Forelimb muscle (tissue), 1 donor: ENCODE data around the gene KCNJ15. TPM values are rescaled to one million over a fixed set of nuclear protein-coding genes. Genes with fewer than 3 reads are reported as not detected.
"Not testable (repeated sequence)": the region's sequence is repeated elsewhere in the genome, so short reads cannot be mapped to it uniquely, and the experiment has no call there.

ENCODE experiments used
- DNase-seq: peaks from one replicate; pipeline ENCODE4 v3.0.0-alpha.2; 2013; ENCODE audit warnings: low read depth
- polyA plus RNA-seq: library from polyadenylated mRNA; unstranded; fragments of 120-200 nt; gene quantifications from one replicate; pipeline ENCODE4 v1.2.1, GENCODE V29; 2013; ENCODE audit not compliant: insufficient read length

The KCNJ15 gene
- 0.16 TPM for polyA plus RNA-seq

DNA sequence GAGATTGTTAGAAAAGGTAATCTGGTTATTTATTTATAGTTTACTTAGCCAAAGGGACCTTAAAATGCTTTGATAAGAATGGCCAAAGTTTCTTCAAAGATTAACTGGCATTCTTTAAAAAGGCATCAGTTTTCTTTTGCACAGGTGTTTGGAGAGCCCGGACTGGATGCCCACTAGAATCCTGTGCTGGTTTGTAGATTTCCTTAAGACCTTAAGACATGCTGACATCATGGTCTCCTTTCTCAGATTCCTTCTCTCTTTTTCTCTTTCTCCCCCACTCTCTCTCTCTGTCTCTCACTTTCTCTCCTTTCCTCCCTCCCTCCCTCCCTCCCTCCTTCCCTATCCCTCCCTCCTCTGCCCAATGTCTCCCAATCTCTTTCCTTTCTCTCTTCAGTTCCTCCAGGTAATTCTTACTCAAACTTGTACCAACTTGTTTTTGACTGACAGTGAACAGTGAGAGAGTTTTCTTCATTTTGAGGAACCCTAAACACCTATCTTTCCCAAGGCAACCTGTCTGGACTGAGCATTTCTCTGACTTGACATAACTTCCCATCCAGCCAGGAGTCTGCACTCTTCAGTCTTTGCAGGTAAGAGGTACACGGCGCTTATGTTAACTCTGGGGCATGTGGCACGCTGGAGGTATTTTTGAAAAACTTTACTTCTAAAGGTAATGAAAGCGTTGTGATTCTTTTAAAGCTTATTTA, at the start of gene KCNJ15:
Gene KCNJ15 (plus strand): TSS at position 393 of the 704 bp plus-strand sequence. CDS start 42,271 bp downstream, outside the sequence.
- no peak for DNase-seq

DNA sequence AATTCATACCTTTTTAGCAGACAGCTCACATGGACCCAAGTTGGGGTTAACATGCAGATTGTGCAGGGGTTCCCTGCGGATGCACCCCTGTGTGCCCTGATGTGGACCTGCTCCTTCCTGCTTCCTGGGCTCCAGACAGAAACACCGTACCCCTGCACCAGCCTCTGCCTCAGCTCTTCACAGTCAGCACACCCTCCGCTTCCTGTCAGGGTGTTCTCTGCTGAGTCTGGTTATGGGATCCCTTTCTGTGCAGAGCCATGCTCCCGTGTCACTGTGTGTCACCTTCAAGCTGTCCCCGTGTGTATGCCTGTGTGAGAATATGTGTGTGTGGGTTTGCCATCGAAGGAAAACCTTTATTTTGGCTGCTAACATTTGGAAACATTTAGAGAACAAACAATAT, 48.7 kb upstream of the KCNJ15 start:
- no peak for DNase-seq

DNA sequence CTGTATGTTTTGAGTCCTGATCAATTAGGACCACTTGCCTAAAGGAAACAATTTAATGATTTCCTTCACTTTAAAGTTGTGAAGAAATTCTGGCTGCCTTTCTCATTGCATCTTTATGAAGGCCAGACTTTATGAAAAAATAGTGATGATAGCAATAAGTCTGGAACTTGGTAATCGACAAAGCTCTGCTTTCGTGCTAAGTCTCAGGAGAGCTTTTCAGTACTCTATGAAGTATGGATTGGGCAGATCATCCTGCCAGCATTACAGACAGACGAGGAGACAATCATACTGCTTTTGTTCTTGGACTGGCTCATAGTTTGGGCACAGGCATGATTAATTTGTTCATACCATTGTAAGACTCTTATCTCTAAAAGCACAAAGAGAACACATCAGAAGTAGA, 45.5 kb upstream of the KCNJ15 start:
- DNase-seq: no peak

DNA sequence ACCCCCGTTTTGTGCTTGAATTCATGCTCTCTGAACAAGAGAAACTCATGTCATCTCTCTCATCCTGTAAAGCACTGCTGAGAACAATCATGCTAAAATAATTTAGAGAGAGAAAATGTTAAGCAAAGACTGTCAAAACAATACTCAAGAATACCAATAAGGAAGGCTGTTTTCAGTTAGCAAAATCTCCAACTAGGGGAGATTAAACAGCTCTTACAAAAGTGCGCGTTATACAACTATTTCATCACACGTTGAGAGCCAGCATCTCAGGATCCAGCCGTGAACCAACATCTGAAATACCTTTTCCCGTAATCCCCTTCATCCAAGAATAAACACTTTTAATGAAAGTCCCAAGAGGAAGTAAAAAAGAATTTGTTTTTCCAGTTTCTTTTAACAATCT, 44.1 kb upstream of the KCNJ15 start:
- no peak for DNase-seq

DNA sequence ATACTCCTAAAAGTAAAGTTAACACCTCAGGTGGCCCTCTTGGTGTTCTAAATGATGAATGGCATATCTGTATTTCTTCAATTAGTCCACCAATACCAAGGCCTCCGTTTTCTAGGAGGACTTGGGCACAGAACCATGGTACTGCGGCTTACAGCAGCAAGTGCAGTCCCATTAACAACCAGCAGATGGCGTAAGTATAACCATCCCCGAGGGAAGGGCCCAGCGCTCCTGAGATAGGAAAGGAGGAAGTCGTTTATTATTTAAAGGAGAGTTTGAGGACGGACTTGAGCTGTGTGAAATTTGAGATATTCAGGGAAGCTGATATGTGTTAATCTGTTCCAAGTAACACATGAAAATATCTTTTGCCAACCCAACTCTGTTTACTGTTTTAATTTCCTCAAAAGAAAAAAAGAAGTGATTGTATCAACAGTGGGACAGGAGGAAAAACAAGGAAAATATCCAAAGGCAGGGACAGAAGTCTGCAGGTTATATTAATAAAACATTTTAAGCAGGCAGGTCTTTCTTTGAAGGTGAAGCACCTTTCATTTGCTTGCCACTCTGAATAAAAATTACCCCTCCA, 37.7 kb upstream of the KCNJ15 start:
- peak; percentile 22 for DNase-seq

DNA sequence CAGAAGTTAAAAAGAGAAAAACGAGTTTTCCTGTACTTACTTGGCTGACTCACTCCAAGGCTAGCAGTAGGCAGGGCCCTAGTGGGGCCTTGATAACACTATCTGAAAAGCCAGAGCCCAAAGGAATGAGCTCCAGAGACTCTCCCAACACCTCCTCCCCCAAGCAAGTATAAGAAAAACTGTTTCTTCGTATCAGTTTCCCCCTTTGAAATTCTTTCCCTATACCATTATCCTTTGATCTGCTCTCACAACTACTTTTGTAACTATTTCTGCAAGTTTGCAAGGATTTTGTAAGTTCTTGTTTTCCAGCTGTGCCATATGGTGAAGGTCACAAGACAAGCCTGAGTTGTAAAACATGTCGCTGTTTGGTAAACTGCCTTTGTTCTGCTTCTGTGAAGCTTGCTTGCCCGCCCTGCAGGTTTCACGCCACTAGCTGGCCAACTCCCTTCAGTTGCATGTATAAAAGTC, 36.5 kb upstream of the KCNJ15 start:
- no peak for DNase-seq

DNA sequence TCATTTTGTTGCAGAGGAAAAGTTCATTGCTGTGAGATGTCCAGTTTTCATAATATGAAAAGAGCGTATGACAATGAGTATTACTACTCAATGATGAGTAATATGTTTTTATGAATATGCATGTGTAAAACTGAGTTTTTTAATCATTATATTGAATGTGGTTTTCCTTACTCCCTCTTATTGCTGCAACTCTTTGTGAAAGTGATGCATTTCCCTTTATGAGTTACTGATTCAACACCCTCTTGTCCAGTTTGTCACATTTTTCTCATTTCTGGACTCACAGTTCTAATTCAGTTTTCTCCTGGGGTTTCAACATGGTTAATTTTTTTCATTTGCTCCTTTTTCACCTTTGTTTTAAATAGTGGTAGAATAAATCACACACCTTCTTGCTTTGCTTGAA, 35.2 kb upstream of the KCNJ15 start:
- no peak for DNase-seq

DNA sequence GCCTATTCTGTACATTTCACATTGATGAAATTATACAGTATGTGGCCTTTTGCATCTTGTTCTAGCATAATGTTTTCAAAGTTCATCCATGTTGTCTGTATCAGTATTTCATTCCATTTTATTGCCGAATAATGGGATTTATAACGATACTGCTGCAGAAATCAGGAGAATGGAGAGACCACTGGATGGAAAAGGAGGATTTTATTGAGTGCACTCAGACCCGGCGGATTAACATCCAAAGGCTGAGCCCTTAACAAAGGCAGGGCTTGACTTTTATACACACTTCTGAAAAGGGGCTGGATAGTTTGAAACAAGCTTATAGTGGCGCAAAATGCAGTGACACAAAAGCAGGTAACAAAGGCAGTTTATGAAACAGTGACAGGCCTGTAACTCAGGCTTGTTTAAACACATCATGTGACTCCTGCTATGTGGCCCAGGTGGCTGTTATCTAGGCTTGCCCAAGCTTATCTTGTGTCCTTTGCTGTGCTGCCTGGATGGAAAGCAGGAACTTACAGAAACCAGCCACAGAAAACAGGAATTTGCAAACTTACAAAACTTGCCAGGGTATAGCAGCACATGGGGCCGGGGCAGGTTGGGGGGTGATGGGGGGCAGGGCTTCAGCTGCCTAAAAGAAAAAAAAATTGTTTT, 32.8 kb upstream of the KCNJ15 start:
- no peak for DNase-seq

DNA sequence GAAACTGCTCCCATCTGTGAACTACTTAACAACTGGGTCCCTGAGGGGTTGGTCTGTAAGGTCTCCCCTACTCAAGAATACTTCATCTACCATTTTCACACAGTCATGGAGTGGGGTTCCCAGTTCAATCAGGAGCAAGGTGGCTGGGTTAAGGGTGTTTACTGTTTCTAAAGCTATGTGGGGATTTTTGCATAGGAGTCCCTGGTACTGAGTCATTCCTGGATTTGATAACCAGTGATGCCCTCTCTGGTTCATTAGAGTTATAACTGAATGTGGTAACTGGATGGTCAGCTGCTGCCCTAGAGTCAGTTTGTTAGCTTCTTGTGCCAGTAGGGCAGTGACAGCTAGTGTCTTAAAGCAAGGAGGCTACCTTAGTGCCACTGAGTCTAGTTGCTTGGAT, 29.4 kb upstream of the KCNJ15 start:
- no peak for DNase-seq

DNA sequence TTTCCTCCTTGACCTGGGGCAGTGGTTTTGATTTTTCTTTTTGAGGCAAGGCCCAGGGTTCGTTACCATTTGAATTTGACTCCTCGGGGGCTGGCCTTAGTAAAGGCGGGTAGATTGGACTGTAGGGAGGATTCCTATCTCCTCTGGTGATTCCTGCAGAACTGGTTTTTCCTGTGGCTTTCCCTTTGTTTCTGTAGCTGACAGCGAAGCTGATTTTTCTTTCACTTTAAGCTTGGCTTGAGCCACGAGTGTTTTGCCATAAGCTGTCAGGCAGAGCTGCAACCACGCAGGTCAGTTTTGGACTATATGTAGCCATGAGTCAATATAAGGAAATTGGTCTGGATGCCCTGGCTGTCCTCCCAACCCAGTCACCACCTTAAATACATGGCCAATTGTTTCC, 28.7 kb upstream of the KCNJ15 start:
- DNase-seq: no peak

DNA sequence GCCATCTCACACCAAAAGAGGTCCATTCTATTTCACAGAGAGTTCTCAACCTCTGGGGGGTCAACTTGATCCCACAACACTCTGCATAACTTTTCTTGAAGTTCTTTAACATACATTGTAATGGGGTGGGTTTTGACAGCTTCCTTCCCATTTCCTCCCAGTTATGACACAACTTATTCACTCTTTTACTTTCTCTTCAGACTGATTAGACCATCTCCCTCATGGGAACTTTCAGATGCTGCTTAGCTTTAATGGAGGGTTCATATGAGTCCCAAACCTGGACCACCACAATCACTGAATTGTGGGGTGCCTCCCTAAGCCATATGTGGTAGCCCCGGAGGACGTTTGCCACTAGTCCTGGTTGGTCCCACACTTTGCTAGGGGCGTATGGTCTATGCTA, 28.3 kb upstream of the KCNJ15 start:
- DNase-seq: no peak

DNA sequence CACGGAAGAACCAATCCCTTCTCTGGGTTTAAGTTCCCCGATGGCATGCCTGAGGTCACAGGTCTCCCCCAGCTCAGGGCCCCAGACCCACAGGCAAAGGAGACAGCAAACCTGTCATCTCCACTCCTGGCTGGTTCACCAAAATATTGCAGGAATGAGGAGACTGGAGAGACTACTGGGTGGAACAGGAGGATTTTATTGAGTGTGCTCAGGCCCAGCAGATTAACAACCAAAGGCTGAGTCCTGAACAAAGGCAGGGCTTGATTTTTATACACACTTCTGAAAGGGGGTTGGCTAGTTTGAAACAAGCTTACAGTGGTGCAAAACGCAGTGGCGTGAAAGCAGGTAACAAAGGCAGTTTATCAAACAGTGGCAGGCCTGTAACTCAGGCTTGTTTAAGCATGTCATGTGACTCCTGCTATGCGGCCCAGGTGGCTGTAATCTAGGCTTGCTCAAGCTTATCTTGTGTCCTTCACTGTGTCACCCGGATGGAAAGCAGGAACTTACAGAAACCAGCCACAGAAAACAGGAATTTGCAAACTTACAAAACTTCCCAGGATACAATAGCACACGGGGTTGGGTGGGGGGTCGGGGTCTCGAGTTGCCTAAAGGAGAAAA, 27.4 kb upstream of the KCNJ15 start:
- DNase-seq: no peak

DNA sequence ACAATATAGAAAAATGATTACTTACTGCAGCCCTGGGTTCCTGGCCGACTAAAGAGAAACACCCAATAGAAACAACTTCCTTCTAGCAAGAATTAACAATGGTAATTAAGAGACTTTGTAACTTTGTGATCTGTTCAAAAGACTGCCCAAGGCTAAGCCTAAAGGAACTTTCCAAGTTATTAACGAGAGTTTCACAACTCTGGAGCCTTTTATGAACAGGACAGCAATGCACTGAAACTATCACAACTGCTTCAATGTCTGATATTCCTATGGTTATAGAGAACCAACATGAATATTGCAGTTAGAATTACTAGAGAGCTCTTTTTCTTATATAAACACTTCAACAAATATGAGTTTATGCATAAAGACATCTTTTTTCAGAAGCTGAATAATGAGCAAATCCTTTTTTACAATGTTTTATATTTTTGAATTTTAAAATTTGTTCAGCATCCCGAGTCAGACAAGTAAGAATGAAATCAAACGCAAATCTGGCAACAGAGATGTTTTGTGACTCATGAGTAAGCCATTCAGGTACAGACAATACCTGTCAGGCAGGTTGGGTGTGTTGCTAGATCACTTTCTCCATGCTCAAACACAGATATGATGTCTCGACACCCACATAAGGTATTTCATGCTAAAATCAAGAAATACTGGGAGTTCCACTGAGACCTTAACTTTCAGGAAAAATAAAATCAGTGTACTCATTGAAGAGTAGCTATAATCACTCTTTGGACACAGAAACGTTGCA, 22.2 kb upstream of the KCNJ15 start:
- no peak for DNase-seq

DNA sequence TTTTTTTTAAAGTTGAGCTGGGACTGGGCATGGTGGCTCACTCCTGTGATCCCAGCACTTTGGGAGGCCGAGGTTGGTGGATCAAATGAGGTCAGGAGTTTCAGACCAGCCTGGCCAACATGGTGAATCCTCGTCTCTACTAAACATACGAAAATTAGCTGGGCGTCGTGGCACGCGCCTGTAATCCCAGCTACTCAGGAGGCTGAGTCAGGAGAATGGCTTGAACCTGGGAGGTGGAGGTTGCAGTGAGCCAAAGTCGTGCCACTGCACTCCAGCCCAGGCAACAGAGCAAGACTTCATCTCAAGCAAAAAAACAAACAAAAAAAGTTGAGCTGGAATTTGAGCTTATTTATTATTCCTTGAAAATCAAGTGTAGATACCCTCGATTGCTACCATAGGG, 21.5 kb upstream of the KCNJ15 start:
- DNase-seq: not testable (repeated sequence)

DNA sequence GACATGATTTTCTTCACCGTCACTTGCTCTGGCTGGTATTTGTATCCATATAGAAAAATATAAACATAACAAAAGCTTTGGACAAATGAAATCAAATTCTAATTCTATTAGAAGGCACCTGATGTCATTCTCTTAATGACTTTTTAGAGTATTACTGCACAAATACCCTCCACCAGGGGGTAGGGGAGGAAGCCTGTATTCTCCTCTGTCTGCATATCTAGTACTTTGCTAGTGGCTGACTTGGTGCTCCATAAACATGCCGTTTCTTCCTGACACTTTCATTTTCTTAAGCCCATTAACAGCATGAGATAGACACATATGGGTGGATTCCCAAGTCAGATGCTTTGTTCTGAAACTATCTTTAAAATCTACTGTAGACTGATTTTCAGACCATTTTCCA, 20.6 kb upstream of the KCNJ15 start:
- no peak for DNase-seq

DNA sequence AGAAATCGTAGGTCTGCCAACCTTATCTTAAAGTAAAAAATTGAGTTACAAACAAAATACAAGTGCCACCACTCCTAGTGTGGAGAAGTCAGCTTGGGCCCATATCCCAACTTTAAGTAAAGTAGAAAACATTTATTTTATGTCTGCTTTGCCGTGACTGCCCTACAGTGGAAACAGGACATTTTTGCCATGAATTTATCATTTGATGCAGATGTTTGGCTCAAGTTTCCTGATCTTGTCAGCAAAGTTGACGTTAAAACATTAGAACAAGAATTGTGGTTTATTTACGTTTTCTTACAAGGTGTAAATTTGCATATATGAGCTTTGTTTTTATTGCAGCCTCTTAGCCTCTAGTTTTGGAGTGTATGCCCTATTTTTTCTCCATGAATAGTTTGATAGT, 17.1 kb upstream of the KCNJ15 start:
- DNase-seq: no peak

DNA sequence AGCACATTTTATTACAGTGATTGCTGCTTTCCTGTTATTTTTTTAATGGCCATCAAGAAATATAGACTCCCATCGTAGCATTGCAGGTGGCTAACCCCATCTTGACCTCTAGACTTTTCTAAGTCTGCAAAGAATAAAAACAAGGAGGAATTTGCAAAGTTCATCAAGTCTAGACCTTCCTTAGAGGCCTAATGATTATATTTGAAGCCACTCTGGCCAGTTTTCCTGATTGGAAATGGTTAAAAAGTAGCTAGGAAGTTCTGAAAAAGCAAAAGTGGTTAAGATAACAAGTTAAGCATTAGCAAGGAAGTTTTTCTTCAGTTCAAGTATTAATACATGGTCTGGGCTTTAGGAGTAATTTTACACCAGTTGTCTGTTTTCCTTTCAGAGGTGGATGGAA, 16.7 kb upstream of the KCNJ15 start:
- no peak for DNase-seq

DNA sequence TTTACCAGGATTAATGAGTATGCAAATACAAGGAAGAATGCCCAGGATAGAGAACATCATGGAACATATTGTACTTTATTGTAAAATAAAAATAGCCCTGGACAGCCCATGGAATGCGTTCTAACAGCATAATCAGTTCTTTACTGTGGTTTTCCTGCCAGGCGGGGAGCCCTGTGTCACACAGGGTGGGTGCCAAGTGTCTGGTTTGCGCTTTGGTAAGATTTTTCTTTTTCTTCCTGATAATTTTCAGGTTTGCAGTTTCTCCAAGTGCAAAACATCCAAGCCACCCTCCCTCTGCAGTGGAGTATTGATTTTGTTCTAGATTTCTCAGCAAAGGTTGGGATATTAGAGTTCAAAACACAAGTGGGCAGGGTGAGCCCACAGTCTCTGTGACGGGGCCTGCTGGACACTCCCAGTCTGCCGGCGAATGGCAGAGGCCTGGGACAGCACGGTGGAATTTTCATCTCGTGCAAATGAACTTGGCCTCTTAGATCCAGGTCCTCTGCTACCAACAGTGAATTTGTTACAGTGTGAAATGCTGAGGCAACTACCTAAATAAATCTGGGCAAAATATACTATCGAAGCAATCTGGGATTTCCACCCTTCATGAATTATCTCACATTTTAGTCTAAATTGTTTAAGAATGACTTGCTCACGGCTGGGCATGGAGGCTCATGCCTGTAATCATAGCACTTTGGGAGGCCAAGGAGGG, 15.6 kb upstream of the KCNJ15 start:
- no peak for DNase-seq

DNA sequence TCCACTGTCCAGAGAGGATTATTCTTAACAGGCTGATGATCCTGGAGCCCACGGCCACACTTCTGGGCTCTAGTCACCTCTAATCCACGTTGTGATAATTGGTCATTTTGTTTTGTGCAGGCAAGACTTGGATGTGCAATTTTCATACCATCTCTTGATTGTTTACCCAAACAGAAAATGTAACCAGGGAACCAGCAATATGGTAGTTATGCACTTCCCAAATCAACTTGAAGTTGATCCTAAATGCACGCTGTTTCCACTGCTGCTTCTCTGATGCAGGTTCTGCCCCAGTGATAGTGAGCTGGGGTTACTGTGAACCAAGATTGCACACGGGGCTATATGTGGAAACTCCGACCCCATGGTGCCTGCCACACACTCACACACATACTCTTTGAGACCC, 14.7 kb upstream of the KCNJ15 start:
- DNase-seq: no peak

DNA sequence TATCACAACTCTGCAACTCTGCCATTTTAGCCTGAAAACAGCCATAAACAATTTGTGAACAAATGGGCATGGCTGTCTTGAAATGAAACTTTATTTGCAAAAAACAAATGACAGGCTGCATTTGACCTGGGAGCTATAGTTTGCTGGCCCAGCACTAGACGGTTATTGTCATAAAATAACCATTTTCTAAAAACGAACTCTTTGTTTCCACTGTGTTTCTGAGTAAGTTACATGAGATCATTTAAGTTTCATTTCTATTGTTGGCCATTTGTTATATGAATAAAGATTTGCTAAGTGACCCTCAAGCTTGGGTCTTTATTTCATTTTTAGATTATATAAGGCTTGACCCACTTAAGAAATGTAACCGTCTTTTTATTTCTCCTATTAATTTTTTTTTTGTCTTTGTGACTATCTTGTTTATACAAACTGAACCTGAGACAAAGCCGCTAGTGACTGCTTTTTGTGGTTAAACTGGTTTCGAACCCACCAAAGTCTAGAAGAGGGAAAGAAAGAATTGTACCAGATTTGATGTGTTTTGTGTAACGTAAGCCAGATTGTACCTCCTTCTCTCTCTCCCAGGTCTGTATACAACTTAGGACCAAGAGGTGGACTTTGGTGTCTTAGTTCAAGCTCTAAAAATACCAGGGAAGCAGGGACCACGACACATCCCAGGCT, 12.9 kb upstream of the KCNJ15 start:
- no peak for DNase-seq

DNA sequence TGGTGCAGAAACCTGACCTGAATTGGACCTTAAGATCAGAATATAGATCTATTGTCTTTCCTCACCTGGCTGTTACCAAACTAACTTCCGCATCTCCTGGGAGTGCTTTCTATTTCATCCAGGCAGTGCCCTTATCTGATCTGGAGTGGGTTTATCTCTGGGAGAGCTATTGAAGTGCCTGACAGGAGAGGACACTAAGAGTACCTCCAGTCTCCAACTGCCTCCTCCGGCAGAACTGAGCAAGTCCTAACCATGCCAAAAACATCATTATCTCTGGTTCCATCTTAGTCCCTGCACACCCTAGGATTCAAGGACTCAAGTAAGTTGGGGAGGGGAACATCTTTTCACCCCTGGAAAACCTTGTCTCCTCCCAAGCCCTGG, 12.4 kb upstream of the KCNJ15 start:
- no peak for DNase-seq
